K562 (cell line): Measurements from ENCODE around the gene PRICKLE2.
"Not testable (repeated sequence)": the region's sequence is repeated elsewhere in the genome, so short reads cannot be mapped to it uniquely, and the experiment has no call there.

ENCODE experiments used
- ARID3B ChIP-seq: fragments of 250-450 bp; sonication (Bioruptor Pico); IDR thresholded peaks from 2 replicates; pipeline ENCODE4 v1.4.0; 2020; ENCODE audit warnings: borderline replicate concordance
- BCLAF1 ChIP-seq, 2 experiments: fragments of 450-650 bp in 1 of 2; IDR thresholded peaks; 2 replicates each; pipeline ENCODE4 v1.6.1; 2011 to 2017; ENCODE audit warnings: low read depth in 2 of 2, antibody characterized with exemption in 1 of 2, borderline replicate concordance in 1 of 2, low read length in 1 of 2, mild to moderate bottlenecking in 1 of 2, mixed read lengths in 1 of 2; ENCODE audit not compliant: control insufficient read depth in 1 of 2
- CTCF ChIP-seq, 3 experiments: IDR thresholded peaks in 2 of 3; conservative IDR thresholded peaks in 1 of 3; 2 replicates each; pipeline ENCODE4 v1.5.1; 2011 to 2012; ENCODE audit warnings: low read length in 3 of 3, mild to moderate bottlenecking in 3 of 3, control low read depth in 2 of 3, improper control_type of control experiment in 1 of 3, inconsistent platforms in 1 of 3, low read depth in 1 of 3, mixed read lengths in 1 of 3, moderate library complexity in 1 of 3; ENCODE audit not compliant: insufficient read depth in 2 of 3
- EGR1 ChIP-seq: fragments of 450-650 bp; conservative IDR thresholded peaks from 2 replicates; pipeline ENCODE4 v1.6.1; 2017; ENCODE audit warnings: mild to moderate bottlenecking
- GATA2 ChIP-seq: sonication (generic); formaldehyde crosslinking; IDR thresholded peaks from 2 replicates; pipeline ENCODE4 v1.4.0; 2020; ENCODE audit warnings: mild to moderate bottlenecking, missing genetic modification reagents
- GTF2F1 ChIP-seq: IDR thresholded peaks from 2 replicates; pipeline ENCODE4 v1.6.1; 2011; ENCODE audit warnings: low read depth, low read length, improper control_type of control experiment
- HOXB6 ChIP-seq: fragments of 250-450 bp; sonication (Bioruptor Pico); IDR thresholded peaks from 2 replicates; pipeline ENCODE4 v1.5.1; 2022; ENCODE audit warnings: mild to moderate bottlenecking, borderline replicate concordance
- JUN ChIP-seq, 2 experiments: sonication (generic) in 1 of 2; formaldehyde crosslinking in 1 of 2; IDR thresholded peaks; 2 replicates each; pipeline versions ENCODE4 v1.6.1 to v1.8.0; 2012 to 2022; ENCODE audit warnings: borderline replicate concordance in 2 of 2, mild to moderate bottlenecking in 2 of 2, improper control_type of control experiment in 1 of 2, low read depth in 1 of 2, low read length in 1 of 2, missing genetic modification reagents in 1 of 2
- SP1 ChIP-seq: sonication (generic); formaldehyde crosslinking; IDR thresholded peaks from 2 replicates; pipeline ENCODE4 v1.8.1; 2022; ENCODE audit warnings: mild to moderate bottlenecking, missing genetic modification reagents
- STAG1 ChIP-seq: sonication (generic); formaldehyde crosslinking; IDR thresholded peaks from 2 replicates; pipeline ENCODE4 v1.5.0; 2020; ENCODE audit warnings: missing genetic modification reagents, borderline replicate concordance
- ZNF274 ChIP-seq: IDR thresholded peaks from 2 replicates; pipeline ENCODE4 v1.6.1; 2011; ENCODE audit warnings: low read depth, mild to moderate bottlenecking, low read length, moderate library complexity, borderline replicate concordance

GRCh38 chr3:64089386-64089785 lies 135.9 kb downstream of the PRICKLE2 start:
- TF ChIP-seq JUN (IDR thresholded peaks at IDR 0.05; ENCODE audit: borderline replicate concordance, low read depth, low read length); JUN (CRISPR knock-in tag; IDR thresholded peaks at IDR 0.05; ENCODE audit: borderline replicate concordance); SP1; CTCF (IDR thresholded peaks at IDR 0.05 in 2 of 3, conservative IDR thresholded peaks at IDR 0.05 in 1 of 3; ENCODE audit: insufficient read depth in 2 of 3, low read depth in 1 of 3, low read length in 3 of 3); BCLAF1 (IDR thresholded peaks at IDR 0.05; ENCODE audit: borderline replicate concordance in 1 of 2, control insufficient read depth in 1 of 2, low read depth in 2 of 2, low read length in 1 of 2); ARID3B (CRISPR knock-in tag); ZNF274; HOXB6 (CRISPR knock-in tag); GATA2 (CRISPR knock-in tag); GTF2F1; STAG1; EGR1: not testable (repeated sequence)
